HG02943 (cell line): Measurements from ENCODE around the gene TEX2.
"Not testable (repeated sequence)": the region's sequence is repeated elsewhere in the genome, so short reads cannot be mapped to it uniquely, and the experiment has no call there.

Source experiments
- ATAC-seq: cut with Tn5 transposase; IDR thresholded peaks from one replicate; pipeline ENCODE4 v1.9.1; 2021; ENCODE audit warnings: mild to moderate bottlenecking, low read depth, moderate library complexity; ENCODE audit not compliant: unreplicated experiment

TEX2 gene

DNA sequence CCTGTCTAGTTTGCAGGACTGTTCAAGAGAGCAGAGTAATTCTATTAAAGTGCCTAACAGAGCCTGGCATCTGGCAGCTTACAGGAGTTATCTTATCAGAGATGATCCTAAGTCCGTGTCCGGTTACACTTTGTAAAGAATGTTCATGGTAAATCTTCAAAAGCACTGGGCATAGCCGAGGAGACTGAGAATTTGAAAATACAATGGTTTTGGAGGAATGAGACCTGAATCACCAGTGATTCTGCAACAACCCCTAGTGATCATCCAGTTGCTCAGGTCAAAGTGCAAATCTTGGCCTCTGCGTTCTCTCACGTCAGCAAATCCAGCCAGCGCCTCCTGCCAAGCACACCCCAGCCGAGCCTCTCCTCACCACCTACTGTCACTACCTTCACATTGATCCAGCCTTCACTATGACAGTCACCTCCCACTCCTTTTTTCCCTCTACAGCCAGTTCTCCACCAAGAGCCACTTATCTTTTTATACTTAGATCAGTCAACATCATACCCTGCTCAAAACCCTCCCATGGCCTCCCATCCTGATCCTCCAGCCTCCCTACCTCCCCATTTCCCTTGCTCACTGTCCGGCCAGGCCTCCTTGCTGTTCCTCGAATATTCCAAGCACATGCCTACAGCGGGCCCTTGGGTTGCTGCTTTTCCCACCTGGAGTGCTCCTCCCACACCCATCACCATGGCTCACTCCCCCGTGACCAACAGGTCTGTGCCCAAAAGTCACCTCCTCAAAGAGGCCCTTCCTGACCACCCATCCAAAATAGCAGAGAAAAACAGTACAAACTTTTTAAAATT, 75.8 kb downstream of the TEX2 start:
- ATAC-seq: no peak

DNA sequence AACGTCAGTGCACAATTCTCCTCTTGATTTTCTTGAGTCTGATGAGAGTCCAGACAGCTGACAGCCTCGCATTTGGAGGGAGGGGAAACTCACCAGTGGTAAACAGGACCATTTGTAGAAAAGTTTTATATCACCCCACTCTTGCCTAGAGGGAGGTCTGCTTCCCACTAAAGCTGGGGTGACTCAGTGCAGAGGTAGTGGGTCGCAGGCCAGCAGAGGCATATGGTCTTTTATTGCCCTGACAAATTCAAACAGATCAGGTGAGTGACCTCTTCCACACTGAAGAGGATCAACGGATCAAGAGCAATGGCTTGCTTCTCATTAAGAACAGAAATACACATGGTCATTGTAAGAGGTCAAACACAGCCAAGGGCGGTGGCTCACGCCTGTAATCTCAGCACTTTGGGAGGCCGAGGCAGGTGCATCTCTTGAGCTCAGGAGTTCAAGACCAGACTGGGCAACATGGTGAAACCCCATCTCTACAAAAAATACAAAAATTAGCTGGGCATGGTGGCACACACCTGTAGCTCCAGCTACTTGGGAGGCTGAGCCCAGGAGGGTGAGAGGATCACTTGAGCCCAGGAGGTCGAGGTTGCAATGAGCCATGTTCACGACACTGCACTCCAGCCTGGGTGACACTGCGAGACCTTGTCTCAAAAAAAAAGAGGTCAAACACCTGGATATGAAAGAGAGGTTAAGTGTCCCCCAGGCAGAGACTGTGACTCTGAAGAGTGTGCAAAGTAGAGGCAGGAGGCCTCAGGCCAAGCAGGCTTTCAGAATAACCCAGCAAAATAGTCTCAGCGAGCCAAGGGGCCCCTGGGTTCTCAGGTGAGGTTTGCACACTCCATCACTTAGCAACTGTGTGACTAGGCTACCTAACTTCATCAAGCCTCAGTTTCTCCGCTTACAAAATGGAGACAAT, 76.6 kb downstream of the TEX2 start:
- ATAC-seq: no peak

DNA sequence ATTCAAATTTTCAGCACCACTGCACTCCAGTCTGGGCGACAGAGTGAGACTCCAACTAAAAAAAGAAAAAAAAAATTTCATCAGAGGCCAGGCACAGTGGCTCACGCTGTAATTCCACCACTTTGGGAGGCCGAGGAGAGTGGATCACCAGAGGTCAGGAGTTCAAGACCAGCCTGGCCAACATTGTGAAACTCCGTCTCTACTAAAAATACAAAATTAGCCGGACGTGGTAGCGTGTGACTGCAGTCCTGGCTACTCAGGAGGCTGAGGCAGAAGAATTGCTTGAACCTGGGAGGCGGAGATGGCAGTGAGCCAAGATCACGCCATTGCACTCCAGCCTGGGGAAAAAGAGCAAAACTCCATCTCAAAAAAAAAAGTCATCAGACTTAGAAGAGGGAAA, 77.5 kb downstream of the TEX2 start:
- not testable (repeated sequence) for ATAC-seq

DNA sequence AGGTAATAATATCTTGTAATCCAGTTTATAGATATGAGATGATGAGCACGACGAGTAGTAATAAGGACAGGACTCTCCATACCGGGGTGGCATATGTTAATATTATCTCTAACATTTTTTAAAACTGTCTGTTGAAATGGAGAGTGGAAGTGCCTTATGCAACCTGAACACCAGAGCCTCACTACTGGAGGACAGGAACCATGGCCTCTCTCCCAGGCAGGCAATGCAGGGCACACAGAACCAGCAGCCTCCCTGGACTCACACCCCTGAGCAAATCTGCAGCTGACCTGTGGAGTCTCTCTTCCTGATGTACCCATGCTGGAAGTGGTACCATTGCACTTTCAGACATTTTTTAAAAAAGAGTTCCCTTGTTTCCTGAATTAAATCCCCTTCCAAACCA, 78.0 kb downstream of the TEX2 start:
- ATAC-seq: no peak

DNA sequence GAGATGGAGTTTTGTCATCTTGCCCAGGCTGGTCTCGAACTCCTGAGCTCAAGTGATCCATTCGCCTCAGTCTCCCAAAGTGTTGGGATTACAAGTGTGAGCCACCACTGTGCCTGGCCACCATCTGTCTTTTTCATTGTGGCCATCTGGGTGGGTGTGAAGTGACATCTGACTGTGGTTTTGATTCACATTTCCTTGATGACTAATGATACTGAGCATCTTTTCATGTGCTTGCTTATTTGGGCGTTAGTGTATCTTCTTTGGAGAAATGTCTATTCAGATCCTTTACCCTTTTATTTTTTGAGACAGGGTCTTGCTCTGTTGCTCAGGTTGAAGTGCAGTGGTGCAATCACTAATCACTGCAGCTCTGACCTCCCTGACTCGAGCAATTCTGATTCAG, 79.2 kb downstream of the TEX2 start:
- ATAC-seq: no peak

DNA sequence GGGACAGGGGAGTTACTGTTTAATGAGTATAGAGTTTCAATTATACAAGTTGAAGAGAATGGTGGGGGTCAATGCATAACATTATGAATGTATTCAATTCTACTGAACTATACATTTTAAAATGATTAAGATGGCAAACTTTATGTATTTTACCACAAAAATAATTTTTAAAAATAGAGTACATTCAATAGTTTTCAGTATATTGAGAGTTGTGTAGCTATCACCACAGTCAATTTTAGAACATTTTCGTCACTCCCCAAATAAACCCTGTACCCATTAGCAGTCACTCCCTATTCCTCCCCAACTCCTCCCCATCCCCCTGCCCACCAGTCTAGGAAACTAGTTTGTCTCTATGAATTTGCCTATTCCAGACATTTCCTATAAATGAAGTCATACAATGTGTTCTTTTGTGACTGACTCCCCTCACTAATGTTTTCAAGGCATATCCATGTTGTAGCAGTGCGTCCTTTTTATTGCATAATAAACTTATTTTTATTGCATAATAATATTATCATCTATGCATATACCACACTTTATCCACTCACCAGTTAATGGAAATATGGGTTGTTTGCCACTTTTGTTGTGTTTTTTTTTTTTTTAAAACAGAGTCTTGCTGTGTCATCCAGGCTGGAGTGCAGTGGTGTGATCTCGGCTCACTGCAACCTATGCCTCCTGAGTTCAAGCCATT, 80.6 kb downstream of the TEX2 start:
- no peak for ATAC-seq

DNA sequence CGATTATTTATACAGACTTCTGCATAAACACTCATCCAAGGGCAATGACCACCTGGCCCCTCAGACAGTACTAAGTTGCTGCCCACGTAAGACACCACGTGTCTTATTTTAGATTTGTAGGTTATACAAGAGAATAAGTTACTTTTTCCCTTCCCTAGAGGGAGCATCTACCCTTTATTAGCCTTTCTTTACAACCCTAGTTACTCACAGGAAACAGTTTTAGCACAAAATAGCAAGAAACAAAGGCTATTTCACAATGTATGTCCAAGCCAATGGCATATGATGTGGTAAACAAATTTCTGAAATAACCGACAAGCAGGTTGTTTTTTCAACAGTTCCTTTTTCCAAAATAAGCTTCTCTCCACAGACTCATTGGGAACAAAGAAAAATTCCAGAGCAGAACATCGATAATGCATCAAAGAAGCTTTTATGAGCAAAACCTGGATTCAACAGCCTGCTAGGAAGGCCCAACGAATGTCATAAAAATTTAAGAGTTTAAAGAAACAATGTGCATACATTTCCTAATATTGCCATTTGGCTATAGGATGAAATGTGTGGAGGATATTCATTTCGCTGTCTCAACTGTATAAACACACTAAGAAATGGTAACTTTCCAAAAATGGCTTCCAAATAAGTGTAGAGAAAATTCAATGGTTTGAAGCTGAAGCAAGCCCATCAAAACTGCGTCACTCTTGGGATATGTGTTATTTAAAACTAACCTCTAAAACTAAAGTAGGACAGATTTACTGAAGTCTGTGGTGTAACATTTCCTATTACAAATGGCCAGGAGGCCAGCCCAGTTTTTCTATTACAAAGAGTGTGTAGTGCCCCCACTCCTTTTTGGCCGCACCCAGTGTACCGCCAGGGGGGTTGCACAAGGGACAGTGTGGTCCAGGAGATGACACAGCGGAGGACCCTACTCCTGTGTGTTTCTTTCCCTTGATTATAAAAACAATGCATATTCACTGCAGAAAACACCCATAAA, 82.7 kb downstream of the TEX2 start:
- ATAC-seq: no peak

DNA sequence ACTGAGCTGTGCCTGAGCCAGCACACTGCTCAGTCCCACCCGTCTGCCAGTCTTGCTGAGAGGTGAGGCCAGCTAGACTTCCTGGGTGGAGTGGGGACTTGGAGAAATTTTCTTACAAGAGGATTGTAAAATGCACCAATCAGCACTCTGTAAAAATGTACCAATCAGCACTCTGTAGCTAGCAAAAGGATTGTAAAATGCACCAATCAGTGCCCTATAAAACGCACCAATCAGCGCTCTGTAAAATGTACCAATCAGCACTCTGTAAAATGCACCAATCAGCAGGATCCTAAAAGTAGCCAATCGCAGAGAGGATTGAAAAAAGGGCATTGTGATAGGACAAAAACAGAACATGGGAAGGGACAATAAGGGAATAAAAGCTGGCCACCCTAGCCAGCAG, 84.0 kb downstream of the TEX2 start:
- ATAC-seq: not testable (repeated sequence)

DNA sequence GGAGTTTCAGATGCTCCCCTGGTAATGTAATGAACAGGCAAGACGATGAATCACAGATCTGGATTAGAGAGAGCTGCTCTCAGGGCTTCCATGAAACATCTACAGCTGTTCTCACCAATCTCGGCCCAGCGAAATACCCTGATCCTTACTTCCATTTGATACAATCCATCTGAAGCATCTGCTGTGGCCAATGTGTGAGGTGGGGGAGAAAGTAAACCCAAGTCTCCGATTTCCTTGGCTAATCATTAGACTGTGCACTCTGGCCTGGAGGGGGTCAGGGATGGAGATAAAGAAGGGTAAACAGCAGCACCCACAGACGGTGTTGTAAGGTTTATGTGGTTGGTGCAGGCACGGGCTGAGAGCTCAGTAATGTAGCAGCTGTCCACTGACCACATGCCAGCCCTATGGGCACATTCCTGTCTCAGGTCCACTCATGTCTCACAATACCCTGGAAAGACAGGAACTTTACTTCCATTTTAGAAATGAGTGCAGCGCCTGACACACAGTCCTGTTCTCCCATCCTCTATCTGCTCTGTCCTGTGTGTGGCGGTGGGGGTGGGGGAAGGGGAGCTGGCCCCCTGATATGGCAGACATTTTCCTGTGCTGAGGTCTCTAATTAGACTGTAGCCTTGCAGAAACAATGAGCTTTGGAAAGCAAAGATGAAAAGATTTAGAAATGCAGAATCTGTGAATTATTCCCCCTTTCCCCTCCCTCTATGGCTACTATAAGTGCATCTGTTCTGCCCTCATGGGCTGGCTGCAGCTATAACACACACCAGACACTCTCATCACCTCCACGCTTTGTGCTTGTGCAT, 84.8 kb downstream of the TEX2 start:
- no peak for ATAC-seq

DNA sequence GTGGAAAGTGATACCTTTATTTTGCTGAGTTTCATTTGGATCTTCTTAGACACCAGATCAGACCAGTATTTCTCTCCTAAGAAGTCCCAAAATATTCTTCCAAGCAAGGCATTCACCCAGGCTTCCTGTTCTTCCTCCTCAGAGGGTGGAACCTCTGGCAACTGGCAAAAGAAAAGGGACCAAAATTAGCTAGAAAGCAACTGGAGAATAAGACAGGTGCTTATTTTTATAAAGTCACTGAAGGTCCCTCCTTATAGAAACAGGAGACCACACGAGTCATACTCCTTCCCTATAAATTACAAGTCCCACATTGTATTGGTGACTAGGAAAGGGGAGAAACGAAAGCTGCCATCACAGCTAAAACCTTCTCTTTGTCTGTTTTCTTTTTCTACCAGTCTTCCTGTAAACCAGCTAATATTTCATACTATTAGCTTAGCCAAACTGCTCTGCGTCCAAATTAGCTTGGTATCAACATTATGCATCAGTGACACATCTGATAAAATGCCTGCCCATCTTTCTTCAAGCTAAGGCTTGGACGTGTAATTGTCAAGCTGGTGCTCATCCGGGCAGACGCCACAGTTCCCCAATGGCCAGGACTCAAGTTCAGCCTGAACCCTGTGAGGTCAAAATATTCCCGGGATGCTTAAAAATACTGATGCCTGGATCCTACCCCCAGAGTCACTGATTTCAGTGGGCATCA, 85.6 kb downstream of the TEX2 start:
- ATAC-seq: no peak

DNA sequence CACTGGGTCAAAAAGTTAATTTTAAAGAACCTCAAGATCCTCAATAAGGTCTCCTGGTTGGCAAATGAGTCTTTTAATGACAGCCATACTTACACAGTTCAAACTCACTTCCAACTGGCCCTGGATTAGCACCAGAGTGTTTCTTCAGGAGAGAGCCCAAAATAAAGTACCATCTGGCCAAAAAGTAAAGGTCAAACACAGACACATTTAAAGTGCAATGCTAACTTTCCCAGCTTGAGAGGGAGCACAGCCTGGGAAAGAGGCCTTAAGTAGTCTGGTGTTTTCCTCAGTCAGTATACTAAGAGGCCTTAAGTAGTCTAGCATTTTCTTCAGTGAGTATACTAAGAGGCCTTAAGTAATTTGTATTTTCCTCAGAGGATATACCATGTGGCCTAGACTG, 86.5 kb downstream of the TEX2 start:
- no peak for ATAC-seq

DNA sequence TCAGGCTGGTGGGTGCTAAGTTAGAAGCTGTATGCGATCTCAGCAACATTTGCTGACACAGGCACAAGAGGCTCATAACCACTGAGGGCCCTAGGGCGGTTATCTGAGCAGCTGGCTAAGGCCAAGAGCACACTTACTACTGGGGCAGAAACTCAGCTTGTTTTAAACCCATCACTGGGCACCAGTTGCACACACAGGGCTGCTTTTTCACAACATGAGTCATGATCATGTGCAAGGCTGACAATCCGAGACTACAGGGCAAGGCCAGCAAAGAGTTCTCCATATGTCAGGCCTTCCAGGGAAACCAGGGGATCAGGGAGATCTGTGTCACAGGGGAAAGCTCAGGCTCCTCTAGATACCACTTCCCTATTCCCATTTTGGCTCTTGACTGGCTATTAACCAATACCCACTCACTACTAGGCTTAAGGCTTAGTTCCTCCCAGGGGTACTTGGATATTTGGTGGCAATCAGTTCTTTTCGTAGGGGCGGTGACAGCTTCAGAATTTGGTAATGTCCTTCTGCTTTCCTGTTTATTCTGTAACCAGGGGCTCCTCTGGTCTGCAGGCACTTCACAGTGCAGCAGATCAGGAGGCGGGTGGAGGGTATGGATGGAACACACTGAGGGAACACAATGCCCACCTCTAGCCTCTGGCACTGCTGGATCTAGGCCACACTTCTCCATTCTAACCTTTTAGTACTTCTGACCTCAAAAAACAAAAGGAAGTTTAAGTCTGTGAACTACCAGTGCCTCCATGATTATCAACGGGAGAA, 88.2 kb downstream of the TEX2 start:
- ATAC-seq: no peak

DNA sequence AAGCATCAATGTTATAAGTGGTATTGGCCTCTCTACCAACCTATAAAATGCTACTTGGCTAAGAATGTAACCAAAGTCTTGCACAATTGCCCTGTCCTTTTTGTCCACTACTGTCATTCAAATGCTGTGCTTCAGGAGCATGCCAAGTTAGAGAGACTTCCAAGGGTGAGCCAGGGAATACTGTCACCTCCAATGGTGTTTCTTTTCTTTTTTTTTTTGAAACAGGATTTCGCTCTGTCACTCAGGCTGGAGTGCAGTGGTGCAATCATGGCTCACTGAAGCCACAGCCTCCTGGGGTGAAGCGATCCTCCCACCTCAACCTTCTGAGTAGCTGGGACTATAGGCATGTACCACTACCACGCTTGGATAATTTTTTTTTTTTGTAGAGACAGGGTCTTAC, 89.4 kb downstream of the TEX2 start:
- ATAC-seq: no peak

DNA sequence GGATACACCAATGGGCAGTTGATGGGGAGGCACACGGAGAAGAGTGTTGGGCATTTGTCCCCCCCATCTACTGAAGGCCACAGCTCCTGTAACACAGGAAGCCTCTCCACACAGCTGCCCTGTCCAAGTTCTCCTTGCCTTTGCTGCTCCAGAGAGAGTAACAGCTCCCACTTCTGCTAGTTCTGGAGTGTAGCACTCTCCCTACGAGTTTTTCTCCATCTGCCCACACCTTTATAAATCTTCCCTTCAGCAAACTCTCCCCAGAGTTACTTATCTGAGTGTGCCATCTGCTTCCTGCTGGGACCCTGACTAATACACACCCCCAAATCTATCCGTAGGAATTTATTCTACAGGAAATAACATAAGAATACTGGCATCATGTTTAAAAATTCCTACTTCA, 90.5 kb downstream of the TEX2 start:
- no peak for ATAC-seq

DNA sequence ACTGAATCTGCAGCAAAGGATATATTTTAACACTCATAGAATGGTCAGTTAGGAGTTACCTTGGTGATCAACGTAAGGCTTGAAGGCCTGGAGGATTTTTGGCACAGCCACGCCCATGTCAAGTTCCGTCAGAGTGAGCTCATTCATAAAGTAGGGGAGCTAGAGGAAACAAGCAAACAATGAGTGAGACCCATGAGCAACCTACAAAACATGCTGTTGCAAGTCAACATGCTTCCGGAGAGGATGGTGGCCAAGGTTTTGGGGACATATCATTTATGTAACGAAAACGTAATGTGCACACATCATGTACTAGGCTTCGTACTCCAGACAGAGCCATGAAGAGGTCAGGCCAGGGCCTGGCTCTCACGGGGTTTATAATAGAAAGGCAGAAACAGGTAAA, 92.0 kb downstream of the TEX2 start:
- ATAC-seq: no peak

DNA sequence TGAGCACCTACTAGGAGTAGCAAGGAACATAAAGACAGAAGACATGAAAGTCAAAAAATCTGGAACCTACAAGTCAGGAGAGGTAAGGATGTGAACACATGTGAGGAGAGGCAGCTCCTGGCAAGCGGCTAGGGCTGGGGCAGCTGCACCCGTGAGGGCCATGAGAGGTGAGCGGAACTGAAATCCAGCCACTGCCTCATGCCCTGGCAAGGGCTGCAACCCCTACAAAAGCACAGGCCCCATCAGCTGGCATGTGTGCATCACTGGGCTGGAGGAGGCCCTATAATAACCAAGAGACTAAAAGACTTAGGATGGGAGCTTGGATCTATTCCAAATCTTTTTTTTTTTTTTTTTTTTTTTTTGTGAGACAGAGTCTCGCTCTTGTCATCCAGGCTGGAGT, 92.8 kb downstream of the TEX2 start:
- ATAC-seq: no peak

DNA sequence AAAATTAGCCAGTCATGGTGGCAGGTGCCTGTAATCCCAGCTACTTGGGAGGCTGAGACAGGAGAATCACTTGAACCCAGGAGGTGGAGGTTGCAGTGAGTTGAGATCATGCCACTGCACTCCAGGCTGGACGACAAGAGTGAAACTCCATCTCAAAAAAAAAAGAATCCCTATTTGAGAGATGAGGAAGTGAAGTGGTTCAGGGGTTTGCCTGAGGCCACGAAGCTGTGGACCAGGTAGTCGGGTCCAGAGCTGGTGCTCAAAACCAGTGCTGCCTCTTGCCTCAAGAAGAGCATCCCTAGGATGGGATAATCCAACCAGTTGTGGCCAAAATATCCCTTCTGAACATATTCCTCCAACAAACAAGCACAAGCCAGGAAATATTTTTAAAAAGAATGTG, 95.4 kb downstream of the TEX2 start:
- not testable (repeated sequence) for ATAC-seq

DNA sequence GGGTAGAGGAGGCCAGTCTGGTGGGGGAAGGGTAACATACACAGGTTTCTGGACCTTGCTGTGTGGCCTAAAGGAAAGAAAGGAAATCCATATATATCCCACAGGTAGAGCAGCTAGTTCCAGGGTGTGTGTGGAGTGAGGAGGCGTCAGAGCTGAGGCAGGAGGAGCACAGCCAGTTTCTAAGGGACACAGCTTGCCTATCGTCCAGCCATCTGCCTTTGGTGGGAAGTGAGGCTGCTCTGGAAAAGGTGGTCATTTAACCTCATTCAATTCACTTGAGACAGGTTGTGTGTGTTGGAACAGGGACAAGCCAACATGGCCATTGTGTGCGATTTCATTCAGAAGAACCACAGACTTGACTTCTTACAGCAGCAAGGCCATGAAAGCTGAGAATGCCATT, 96.2 kb downstream of the TEX2 start:
- no peak for ATAC-seq
